ENCODE data around the gene ARHGEF12.

DNA sequence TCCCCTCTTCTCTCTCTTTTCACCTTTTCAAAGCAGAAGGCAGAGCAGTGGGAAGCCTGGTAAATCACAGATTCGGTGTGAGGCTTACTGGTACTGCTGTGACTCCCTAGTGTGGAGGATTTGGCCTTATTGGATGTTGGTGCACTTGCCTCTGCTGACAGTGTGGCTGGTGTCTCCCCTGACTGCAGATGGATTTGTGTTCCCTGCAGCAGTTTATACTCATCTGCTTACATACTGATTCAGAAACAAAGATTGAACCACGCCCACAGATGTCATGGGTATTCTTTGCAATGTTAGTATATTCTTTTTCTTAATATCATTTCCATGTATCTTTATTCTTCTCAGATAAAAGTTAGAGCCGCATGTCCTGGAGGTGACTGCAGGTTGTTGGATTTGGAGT lies 148.5 kb downstream of the ARHGEF12 start:
- no peak for TF ChIP-seq POLR2AphosphoS5 (IDR thresholded peaks at IDR 0.05)
- TF ChIP-seq, protein P1, sequence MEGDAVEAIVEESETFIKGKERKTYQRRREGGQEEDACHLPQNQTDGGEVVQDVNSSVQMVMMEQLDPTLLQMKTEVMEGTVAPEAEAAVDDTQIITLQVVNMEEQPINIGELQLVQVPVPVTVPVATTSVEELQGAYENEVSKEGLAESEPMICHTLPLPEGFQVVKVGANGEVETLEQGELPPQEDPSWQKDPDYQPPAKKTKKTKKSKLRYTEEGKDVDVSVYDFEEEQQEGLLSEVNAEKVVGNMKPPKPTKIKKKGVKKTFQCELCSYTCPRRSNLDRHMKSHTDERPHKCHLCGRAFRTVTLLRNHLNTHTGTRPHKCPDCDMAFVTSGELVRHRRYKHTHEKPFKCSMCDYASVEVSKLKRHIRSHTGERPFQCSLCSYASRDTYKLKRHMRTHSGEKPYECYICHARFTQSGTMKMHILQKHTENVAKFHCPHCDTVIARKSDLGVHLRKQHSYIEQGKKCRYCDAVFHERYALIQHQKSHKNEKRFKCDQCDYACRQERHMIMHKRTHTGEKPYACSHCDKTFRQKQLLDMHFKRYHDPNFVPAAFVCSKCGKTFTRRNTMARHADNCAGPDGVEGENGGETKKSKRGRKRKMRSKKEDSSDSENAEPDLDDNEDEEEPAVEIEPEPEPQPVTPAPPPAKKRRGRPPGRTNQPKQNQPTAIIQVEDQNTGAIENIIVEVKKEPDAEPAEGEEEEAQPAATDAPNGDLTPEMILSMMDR (IDR thresholded peaks at IDR 0.05): no peak
